Naive thymus-derived CD8-positive, alpha-beta T cell (primary cell): ENCODE measurements around the gene IL20RA. TPM values are rescaled to one million over a fixed set of nuclear protein-coding genes. Genes with fewer than 3 reads are reported as not detected.

ENCODE experiments used
- ATAC-seq, 2 donors: fragments of 150-1000 bp; cut with Tn5 transposase in 1 of 2; sonication (Bioruptor Pico), chemical (Tn5 transposase) in 1 of 2; 1 replicate in 1 of 2; 2 replicates in 1 of 2; pipeline ENCODE4 v1.10.0; 2021; ENCODE audit warnings: mild to moderate bottlenecking in 2 of 2, moderate library complexity in 2 of 2
- POLR2A ChIA-PET: fragments of 350-600 bp; sonication (Branson Sonifier 250); formaldehyde crosslinking; loops from one replicate; lab custom pipeline; 2021; ENCODE audit warnings: antibody characterized with exemption; lab: Charles Lee
- DNase-seq, 10 donors: peaks; one replicate each; pipeline versions ENCODE4 v3.0.0 to v3.0.0-alpha.2; 2020 to 2022
- H3K27ac Mint-ChIP-seq, 10 donors: one replicate each; pipeline ENCODE4 v1.8.0; 2020 to 2022; ENCODE audit warnings: mild to moderate bottlenecking in 10 of 10, mixed read lengths in 10 of 10, moderate library complexity in 4 of 10, inconsistent platforms in 1 of 10
- H3K27me3 Mint-ChIP-seq, 5 donors: one replicate each; pipeline ENCODE4 v1.8.0; 2021 to 2022; ENCODE audit warnings: mixed read lengths in 5 of 5
- H3K36me3 Mint-ChIP-seq, 3 donors: one replicate each; pipeline ENCODE4 v1.8.0; 2020 to 2022; ENCODE audit warnings: mixed read lengths in 3 of 3, mild to moderate bottlenecking in 2 of 3, inconsistent platforms in 1 of 3
- H3K4me1 Mint-ChIP-seq, 4 donors: one replicate each; pipeline ENCODE4 v1.8.0; 2021 to 2022; ENCODE audit warnings: mixed read lengths in 4 of 4
- H3K4me3 Mint-ChIP-seq, 10 donors: one replicate each; pipeline ENCODE4 v1.8.0; 2020 to 2022; ENCODE audit warnings: mild to moderate bottlenecking in 10 of 10, mixed read lengths in 10 of 10, moderate library complexity in 6 of 10, inconsistent platforms in 1 of 10
- H3K9me3 Mint-ChIP-seq, 9 donors: one replicate each; pipeline ENCODE4 v1.8.0; 2020 to 2022; ENCODE audit warnings: mixed read lengths in 9 of 9, mild to moderate bottlenecking in 3 of 9, inconsistent platforms in 1 of 9, moderate library complexity in 1 of 9
- polyA plus RNA-seq, 3 donors: library from polyadenylated mRNA; unstranded; fragments of 300-500 nt; fragmentation: Illumina TruSeq; gene quantifications; one replicate each; pipeline ENCODE4 v1.2.3, GENCODE V29; 2021
- total RNA-seq, 8 experiments: library from RNA in 2 of 8; stranded (reverse) in 2 of 8; gene quantifications; one replicate each; pipeline ENCODE4 v1.2.3 and lab custom pipeline; 2021 to 2026

IL20RA gene, protein sequence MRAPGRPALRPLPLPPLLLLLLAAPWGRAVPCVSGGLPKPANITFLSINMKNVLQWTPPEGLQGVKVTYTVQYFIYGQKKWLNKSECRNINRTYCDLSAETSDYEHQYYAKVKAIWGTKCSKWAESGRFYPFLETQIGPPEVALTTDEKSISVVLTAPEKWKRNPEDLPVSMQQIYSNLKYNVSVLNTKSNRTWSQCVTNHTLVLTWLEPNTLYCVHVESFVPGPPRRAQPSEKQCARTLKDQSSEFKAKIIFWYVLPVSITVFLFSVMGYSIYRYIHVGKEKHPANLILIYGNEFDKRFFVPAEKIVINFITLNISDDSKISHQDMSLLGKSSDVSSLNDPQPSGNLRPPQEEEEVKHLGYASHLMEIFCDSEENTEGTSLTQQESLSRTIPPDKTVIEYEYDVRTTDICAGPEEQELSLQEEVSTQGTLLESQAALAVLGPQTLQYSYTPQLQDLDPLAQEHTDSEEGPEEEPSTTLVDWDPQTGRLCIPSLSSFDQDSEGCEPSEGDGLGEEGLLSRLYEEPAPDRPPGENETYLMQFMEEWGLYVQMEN
- total RNA-seq (not detected), polyA plus RNA-seq (not detected), total RNA-seq (lab: John Stamatoyannopoulos, UW) (0 reads per million in 6 experiments)

GRCh38 chr6:137044366-137045221 is at the start of gene IL20RA:
Gene IL20RA (minus strand): TSS chr6:137044965. CDS start chr6:137044728, 237 bp downstream.
- POLR2A ChIA-PET, result no interaction called here
- Mint-ChIP-seq H3K9me3 (peaks cover 0 to 3% (median 0%) of the 10 kb centered on the region in 9 donors), H3K27ac (peak within 1 kb of the TSS in 1 of 10 donors; percentile 57), H3K27me3 (peaks cover 49 to 93% (median 76%) of the 10 kb centered on the region in 5 donors), H3K4me3 (peak within 1 kb of the TSS; percentile 69 to 89 (median 80)), H3K36me3 (peaks cover 0 to 5% (median 0%) of the 10 kb centered on the region in 3 donors), H3K4me1 (peaks cover 0 to 10% (median 3%) of the 10 kb centered on the region in 4 donors)
- ATAC-seq (peak; percentile 53 to 61), DNase-seq (peak in 3 of 10 donors; percentile 4 to 17 (median 12))

DNA sequence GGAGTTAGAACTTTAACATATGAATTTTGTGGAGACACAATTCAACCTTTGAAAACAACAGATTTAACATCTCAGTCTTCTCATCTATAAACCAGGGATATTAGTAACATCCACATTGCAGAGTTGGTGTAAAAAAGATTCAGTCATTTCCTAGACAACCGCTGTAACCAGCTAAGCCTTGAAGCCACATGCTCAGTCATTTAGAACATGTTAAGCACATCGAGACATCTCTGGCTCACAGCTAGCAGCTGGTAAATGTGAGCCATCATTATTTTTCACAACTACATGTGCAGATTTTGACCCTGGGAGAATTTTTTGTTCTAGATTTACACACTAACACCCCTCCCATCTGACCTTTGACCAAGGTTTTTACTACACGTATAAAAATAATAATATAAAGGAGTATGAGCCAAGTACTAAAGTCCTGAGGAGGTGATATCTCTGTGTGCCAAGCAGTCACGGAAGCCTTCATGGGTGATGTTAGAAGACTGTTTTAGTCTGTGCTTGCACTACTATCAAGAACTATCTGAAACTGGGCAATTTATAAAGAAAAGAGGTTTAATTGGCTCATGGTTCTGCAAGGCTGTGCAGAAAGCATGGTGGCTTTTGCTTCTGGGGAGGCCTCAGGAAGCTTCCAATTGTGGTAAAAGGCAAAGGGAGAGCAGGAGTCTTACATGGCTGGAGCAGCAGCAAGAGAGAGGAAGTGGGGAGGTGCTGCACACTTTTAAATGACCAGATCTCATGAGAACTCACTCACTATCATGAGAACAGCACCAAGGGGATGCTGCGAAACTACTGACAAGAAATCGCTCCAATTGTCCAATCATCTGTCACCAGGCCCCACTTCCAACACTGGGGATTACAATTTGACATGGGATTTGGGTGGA is 48.7 kb upstream of the IL20RA start:
- H3K36me3 Mint-ChIP-seq, result no peaks in the 10 kb centered on the region
- POLR2A ChIA-PET, result no interaction called here
- H3K27ac Mint-ChIP-seq, result no peak overlapping the region

DNA sequence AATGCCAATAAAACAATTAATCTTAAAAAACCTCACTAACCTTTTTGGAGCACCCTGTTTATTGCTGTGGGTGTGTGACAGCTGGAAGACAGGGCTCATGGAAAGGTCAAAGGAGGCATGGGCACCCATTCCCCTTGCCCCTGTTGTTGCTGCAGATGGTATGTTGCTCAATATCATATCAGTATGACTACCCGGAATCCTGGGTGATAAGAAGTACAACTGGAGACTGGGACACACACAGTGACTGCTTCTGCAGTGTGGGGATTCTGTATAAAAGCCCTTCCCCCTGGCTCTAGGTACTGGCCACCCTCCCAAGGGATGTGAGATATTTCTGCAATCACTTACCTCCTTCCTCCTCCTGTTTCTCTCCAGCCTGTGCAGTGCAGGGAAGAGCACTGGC is 47.3 kb upstream of the IL20RA start:
- peaks cover 0 to 26% (median under 1%) of the 10 kb centered on the region in 4 donors for H3K4me1 Mint-ChIP-seq
- peaks cover 2 to 33% (median 7%) of the 10 kb centered on the region in 5 donors for H3K27me3 Mint-ChIP-seq
- H3K9me3 Mint-ChIP-seq, result no peaks in the 10 kb centered on the region
- no peak for DNase-seq
- H3K4me3 Mint-ChIP-seq, result peak overlapping the region in 1 of 10 donors; percentile 39
- ATAC-seq, result no peak
- POLR2A ChIA-PET, result no interaction called here
- H3K36me3 Mint-ChIP-seq, result no peaks in the 10 kb centered on the region
- H3K27ac Mint-ChIP-seq, result no peak overlapping the region

More for the DNA sequence above, 48.7 kb upstream of the IL20RA start:
- DNase-seq, result no peak
- Mint-ChIP-seq H3K4me1 (peaks cover 0 to 35% (median under 1%) of the 10 kb centered on the region in 4 donors), H3K27me3 (peaks cover 2 to 33% (median 6%) of the 10 kb centered on the region in 5 donors), H3K4me3 (no peak overlapping the region), H3K9me3 (no peaks in the 10 kb centered on the region)
- ATAC-seq, result no peak

DNA sequence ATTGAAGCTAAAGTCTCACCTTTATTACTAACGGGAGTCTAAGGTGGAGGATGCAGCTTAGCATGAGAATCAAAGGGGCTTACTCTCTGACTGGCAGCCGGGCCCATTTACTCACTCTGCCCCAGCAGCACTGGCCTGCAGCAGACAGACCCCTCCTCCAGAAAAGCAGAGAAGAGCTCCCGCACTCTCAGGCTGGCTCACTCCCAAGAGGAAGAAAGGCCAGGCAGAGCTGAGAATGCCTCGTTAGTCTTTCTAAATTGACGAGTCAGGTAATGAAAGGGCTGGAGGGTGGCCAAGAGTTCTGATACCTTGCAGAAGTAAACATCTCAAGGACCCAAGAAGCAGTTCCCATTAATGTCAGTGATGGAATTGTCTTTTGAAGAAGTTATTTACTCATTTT is 44.5 kb upstream of the IL20RA start:
- Mint-ChIP-seq H3K27me3 (peaks cover 2 to 33% (median 7%) of the 10 kb centered on the region in 5 donors), H3K9me3 (no peaks in the 10 kb centered on the region), H3K4me1 (peaks cover 0 to 2% (median 0%) of the 10 kb centered on the region in 4 donors), H3K36me3 (no peaks in the 10 kb centered on the region), H3K27ac (no peak overlapping the region), H3K4me3 (no peak overlapping the region)
- DNase-seq (no peak), ATAC-seq (no peak)
- POLR2A ChIA-PET, result no interaction called here

- Mint-ChIP-seq H3K36me3 (no peaks in the 10 kb centered on the region), H3K9me3 (no peaks in the 10 kb centered on the region), H3K4me1 (no peaks in the 10 kb centered on the region), H3K27ac (no peak overlapping the region), H3K4me3 (no peak overlapping the region), H3K27me3 (peaks cover 3 to 33% (median 7%) of the 10 kb centered on the region in 5 donors)
- no peak for ATAC-seq
- POLR2A ChIA-PET, result no interaction called here
- DNase-seq, result no peak
Measured at GRCh38 chr6:137087902-137088301, 43.1 kb upstream of the IL20RA start.

GRCh38 chr6:137086031-137086430 is 41.3 kb upstream of the IL20RA start:
- DNase-seq, result no peak
- no peaks in the 10 kb centered on the region for H3K36me3 Mint-ChIP-seq
- H3K27ac Mint-ChIP-seq, result no peak overlapping the region
- POLR2A ChIA-PET, result no interaction called here
- H3K4me1 Mint-ChIP-seq, result no peaks in the 10 kb centered on the region
- no peak for ATAC-seq
- H3K9me3 Mint-ChIP-seq, result no peaks in the 10 kb centered on the region
- no peak overlapping the region for H3K4me3 Mint-ChIP-seq
- peaks cover 1 to 23% (median 7%) of the 10 kb centered on the region in 5 donors for H3K27me3 Mint-ChIP-seq

- POLR2A ChIA-PET, result no interaction called here
- Mint-ChIP-seq H3K27me3 (peaks cover 0 to 13% (median 5%) of the 10 kb centered on the region in 5 donors), H3K36me3 (no peaks in the 10 kb centered on the region), H3K27ac (no peak overlapping the region), H3K4me3 (no peak overlapping the region), H3K9me3 (no peaks in the 10 kb centered on the region), H3K4me1 (no peaks in the 10 kb centered on the region)
- DNase-seq (no peak), ATAC-seq (no peak)
Measured at GRCh38 chr6:137084865-137085617, 40.3 kb upstream of the IL20RA start.

DNA sequence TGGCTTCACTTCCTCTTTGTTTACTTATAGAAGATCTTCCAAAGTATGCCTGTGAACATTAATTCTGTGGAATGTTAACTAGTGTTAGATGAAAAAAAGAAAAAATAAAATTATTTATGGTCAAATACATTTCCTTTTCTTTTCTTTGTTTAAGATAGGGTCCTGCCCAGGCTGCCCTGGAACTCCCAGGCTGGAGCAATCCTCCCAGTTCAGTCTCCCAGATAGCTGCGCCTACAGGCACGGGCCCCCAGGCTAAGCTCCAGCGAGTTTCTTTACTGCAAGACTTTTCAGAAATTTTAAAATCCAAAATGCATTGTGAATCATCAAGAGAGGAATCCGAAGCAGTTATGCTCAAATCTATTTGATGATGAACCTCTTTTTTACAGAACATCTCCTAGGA is 39.3 kb upstream of the IL20RA start:
- Mint-ChIP-seq H3K27me3 (peaks cover 3 to 9% (median 5%) of the 10 kb centered on the region in 5 donors), H3K9me3 (no peaks in the 10 kb centered on the region), H3K27ac (no peak overlapping the region), H3K4me1 (no peaks in the 10 kb centered on the region), H3K4me3 (no peak overlapping the region), H3K36me3 (no peaks in the 10 kb centered on the region)
- ATAC-seq (no peak), DNase-seq (no peak)
- POLR2A ChIA-PET, result no interaction called here

DNA sequence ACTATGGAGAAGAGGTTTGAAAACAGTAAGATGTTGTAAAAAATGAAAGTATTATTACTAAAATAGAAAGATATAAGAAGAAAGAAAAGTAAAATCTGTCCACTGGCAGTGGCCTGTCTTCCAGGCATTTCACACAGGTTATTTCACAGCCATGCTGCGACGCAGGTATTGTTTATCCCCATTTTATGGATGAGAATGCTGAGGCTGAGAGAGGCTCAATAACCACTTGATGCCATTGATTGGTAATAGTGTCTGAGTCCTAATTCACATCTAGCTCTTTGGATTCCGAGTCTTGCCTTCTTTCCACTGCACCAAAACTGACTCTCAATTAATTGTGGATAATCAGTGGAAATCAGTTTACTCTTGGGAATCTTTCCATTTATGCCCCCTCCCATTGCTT is 37.2 kb upstream of the IL20RA start:
- Mint-ChIP-seq H3K36me3 (no peaks in the 10 kb centered on the region), H3K27ac (no peak overlapping the region), H3K9me3 (no peaks in the 10 kb centered on the region), H3K4me1 (no peaks in the 10 kb centered on the region), H3K4me3 (no peak overlapping the region), H3K27me3 (peaks cover 0 to 12% (median 6%) of the 10 kb centered on the region in 5 donors)
- no peak for ATAC-seq
- POLR2A ChIA-PET, result no interaction called here
- no peak for DNase-seq

DNA sequence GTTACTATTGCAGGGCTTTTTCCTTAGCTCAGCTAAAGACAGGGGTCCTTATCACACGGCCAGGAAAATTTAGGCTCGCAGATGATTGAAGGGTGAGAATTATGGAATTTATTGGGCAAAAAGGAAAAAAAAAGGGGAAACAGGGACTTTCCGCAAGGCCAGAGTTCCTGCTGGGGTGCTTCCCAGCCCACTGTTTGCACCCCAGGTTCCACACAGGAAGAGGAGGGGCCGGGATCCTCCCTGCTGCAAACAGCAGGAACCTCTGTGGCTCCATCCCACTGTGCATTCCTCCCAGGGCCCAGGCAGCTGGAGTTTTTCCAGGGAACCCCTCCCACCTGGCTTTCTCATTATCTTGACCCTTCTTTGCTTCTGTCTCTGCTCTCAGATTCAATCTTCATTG is 35.9 kb upstream of the IL20RA start:
- DNase-seq (no peak), ATAC-seq (no peak)
- Mint-ChIP-seq H3K9me3 (no peaks in the 10 kb centered on the region), H3K27ac (no peak overlapping the region), H3K36me3 (no peaks in the 10 kb centered on the region), H3K27me3 (peaks cover 0 to 12% (median 6%) of the 10 kb centered on the region in 5 donors), H3K4me1 (no peaks in the 10 kb centered on the region), H3K4me3 (no peak overlapping the region)
- POLR2A ChIA-PET, result no interaction called here

DNA sequence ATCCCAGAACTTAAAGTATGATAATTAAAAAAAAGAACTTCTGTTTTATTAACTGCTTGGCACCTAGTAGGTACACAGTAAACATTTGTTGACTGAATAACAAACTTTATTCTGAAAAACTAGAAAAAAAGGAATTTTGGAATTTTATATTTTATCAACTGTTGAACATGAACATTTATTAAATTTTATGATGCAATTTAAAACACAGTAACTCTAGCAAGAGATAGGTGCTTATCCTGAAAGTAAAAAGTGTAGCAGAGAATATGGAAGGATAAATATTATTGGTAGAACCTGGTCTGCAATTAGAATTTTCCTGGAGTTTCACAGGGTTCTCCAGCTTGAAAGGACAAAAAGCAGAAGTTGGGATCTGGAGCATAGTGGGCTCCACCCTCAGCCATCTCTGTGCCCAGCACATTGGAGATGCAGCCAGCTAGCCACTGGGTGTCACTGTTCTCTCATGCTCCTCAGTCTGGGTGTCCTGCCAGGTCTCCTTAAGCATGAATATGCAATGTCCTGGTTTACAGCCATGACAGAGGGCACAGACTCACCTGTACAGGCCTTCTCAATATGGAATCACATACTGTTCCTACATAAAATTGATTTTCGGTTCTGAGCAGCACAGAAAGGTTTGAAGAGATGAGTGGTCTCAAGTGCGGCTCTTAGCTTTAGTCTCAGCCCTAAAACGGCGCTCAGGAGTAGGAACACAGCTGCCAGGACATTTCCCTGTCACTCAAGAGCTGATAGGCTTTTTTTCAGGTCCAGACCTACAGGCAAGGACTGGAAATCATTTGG is 31.7 kb upstream of the IL20RA start:
- peaks cover 0 to 9% (median 4%) of the 10 kb centered on the region in 9 donors for H3K9me3 Mint-ChIP-seq
- H3K4me3 Mint-ChIP-seq, result no peak overlapping the region
- peak; percentile 75 to 84 for ATAC-seq
- peaks cover 2 to 5% (median 2%) of the 10 kb centered on the region in 3 donors for H3K36me3 Mint-ChIP-seq
- H3K4me1 Mint-ChIP-seq, result no peaks in the 10 kb centered on the region
- H3K27ac Mint-ChIP-seq, result no peak overlapping the region
- peak in 9 of 10 donors; percentile 11 to 68 (median 40) for DNase-seq
- H3K27me3 Mint-ChIP-seq, result peaks cover 8 to 34% (median 30%) of the 10 kb centered on the region in 5 donors
- POLR2A ChIA-PET, result no interaction called here
